ENCODE data around the gene UBASH3B. TPM values are rescaled to one million over a fixed set of nuclear protein-coding genes. Genes with fewer than 3 reads are reported as not detected.
A peak's percentile ranks its signal among the peaks of the same experiment; 100 is the strongest.
"Not testable (repeated sequence)": the region's sequence is repeated elsewhere in the genome, so short reads cannot be mapped to it uniquely, and the experiment has no call there.

UBASH3B gene
- total RNA-seq, 1 experiment from 2014 or later, result 12.8 TPM

GRCh38 chr11:122861631-122862030, 206.1 kb downstream of the UBASH3B start:
- DNase-seq (ENCODE audit: low read depth, low spot score), result no peak
- in situ Hi-C loops (cut with HindIII; ENCODE audit: low pct_unique_long_range_greater_than_20kb, low sequenced_read_pairs), result no loop called here

GRCh38 chr11:122862091-122862490, 206.6 kb downstream of the UBASH3B start:
- in situ Hi-C loops (cut with HindIII; ENCODE audit: low pct_unique_long_range_greater_than_20kb, low sequenced_read_pairs), result no loop called here
- no peak for DNase-seq (ENCODE audit: low read depth, low spot score)

DNA sequence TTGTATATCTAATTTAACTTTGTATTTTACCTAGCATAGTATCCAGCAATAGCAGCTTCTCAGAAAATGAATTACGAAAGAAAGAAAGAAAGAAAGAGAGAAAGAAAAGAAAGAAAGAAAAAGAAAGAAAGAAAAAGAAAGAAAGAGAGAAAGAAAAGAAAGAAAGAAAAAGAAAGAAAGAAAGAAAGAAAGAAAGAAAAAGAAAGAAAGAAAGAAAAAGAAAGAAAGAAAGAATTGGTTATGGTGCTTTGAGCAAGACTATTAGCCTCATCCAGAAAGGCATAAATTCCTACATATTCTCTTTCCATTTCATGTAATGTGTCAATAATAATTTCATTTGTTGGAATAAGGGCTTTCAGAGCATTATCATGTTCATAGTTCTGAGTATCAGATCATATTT, 207.6 kb downstream of the UBASH3B start:
- DNase-seq (ENCODE audit: low read depth, low spot score); in situ Hi-C loops (cut with HindIII; ENCODE audit: low pct_unique_long_range_greater_than_20kb, low sequenced_read_pairs): not testable (repeated sequence)

DNA sequence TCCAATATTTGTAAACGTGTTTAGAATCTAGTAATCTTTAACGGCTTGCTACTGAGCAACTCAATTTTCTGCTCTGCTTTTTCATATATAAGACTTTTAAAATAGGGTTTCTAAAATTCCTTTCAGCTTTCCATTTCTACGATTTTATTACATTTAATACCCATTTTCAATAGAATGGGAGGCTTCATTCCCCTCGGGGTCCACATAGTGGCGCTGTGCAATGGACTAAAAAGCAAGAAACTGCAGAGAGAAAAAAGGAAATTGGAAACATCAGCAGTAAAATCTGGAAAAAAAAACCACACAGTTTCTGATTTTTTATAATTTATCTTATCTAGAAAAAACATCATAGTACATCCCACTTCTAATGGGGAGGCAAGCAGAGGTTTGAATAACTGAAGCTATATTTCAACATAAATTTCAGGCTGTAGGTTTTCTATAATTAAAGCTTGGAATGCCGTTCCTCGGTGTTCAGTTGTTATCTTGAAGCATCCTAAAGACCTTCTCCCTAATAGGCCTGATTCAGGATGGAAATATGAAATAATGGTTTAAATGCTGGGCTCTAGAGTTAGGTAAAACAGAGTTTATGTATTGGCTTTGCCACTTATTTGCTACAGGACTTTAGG, 208.3 kb downstream of the UBASH3B start:
- in situ Hi-C loops (cut with HindIII; ENCODE audit: low pct_unique_long_range_greater_than_20kb, low sequenced_read_pairs), result no loop called here
- DNase-seq (ENCODE audit: low read depth, low spot score), result peak; percentile 61

Small RNA genes within 50 kb of the gene (small RNA-seq; reads per million reads assigned to genes)
- gene RF01210, result 0 to 0.08 reads per million in 2 experiments

Other genes with a start within 250 kb of the UBASH3B start
- 0.40 TPM in 1 of 2 replicates, not detected in the other for gene CRTAM, start 182.8 kb downstream of the UBASH3B start, total RNA-seq (2014; rRNA removed; shearing (Covaris generic))
- gene JHY, start 227.0 kb downstream of the UBASH3B start, total RNA-seq (2014; rRNA removed; shearing (Covaris generic)), result 2.5 and 3.3 TPM in 2 replicates